HG02840 (cell line): ENCODE data around the gene CFLAR.

ENCODE experiments used
- ATAC-seq: cut with Tn5 transposase; IDR thresholded peaks from one replicate; pipeline ENCODE4 v1.9.1; 2021; ENCODE audit warnings: mild to moderate bottlenecking, moderate library complexity, moderate number of reproducible peaks; ENCODE audit not compliant: unreplicated experiment, low FRiP score

The CFLAR gene

DNA sequence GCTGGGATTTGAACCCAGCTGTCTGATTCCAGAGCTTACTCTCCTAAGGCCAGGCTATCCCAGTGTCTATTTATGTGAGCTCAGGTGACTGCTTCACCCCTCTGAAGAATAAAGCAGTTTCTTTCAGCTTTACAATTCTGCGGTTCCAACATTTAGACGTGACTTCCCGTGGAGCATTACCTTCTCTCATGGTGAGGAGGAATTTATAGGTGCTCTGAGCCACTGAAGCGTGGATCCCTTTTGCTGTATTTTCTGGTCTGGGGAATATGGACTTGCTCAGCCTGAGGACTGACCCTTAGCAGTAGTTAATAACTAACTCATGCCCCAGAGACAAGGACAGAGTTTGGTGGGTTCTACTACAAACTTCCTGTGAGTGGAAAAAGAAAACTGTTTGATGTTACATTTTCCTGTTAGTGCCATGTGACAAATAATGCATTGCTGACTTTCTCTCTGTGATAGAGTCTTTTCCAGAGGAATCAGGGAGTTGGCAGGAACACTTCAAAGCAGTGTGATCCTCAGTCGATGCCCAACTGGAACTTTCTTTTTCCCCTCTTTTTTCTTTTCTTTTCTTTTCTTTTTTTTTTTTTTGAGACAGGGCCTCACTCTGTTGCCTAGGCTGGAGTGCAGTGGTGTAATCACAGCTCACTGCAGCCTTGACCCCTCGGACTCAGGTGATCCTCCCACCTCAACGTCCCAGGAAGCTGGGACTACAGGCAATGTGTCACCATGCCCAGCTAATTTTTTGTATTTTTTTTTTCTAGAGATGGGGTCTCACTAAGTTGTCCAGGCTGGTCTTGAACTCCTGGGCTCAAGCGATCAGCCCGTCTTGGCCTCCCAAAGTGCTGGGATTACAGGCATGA, 88.9 kb downstream of the CFLAR start:
- ATAC-seq: no peak

DNA sequence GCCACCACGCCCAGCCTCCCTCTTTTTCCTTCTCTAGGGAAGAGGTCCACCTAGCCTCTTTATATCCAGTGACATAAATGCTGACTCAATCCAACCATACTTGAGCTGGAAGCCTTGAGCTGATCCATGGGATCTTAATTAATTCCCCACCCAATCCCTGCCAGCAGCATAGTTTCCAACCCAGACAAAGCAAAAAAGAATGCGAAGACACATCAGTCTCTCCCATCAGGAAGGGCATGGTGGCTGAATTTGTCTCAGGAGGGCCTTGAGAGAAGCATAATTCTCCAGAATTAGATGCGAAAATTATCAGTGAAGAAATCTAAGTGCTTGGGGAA, 89.5 kb downstream of the CFLAR start:
- no peak for ATAC-seq

- peak; percentile 61 for ATAC-seq
Observed at GRCh38 chr2:201208563-201209252, 92.7 kb downstream of the CFLAR start.

GRCh38 chr2:201215963-201216362, 100.0 kb downstream of the CFLAR start:
- no peak for ATAC-seq

DNA sequence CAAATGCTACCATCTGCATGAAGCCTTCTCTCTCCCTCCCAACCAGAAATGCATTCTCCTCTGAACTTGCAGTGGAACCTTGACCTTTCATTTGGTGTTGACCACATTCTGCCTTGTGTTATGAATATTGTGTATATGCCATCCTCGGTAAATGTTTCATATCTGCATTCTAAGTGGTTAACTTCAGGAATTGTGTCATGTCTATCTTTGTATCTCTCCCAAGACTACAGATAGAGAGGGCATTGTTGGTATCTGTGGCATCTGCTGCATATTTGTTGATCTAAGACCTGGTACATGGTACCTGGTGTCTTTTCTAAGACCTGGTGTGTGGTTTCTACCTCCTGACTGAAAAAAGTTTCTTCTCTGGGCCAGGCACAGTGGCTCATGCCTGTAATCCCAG, 101.0 kb downstream of the CFLAR start:
- no peak for ATAC-seq

- ATAC-seq: no peak
Observed at GRCh38 chr2:201218780-201219179, 102.8 kb downstream of the CFLAR start.

DNA sequence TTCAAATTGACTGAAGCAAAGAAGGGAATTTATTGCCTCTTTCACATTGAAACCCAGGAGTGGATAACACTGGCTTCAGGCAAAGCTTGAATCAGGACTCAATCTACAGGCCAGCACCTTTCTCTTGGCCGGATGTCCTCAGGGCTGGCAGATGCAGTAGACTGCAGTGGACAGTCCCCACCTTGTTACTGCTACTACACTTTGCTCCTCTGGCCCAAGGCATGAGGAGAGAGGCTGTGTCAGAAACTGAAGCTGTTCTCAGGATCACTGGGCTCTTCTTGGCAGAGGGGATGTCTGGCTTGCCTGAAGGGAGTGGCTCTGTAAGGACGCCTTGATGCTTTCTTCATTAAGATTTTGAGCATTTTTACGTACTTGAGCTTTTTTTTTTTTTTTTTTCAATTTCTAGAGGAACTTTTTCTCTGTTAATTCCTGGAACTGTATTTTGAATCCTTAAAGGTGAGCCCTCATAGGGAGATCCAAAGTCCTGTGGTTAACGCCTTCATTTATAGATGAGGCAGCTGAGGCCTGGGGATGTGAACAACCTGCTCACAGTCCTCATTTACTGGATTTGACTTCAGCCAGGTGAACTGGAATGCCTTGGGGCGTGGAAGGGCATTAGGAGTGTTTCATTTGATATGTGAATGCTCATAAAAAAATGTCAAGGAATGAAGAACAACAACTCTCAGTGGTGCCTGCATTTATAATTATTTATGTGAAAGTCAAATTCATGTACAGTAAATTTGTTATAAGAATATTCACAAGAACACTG, 103.5 kb downstream of the CFLAR start:
- no peak for ATAC-seq

- ATAC-seq: no peak
Observed at GRCh38 chr2:201220102-201220570, 104.2 kb downstream of the CFLAR start.

GRCh38 chr2:201223089-201224073, 107.4 kb downstream of the CFLAR start:
- ATAC-seq: peak; percentile 89
